Neural progenitor cell (in vitro differentiated cells): Measurements from ENCODE around the gene SHROOM2. TPM values are rescaled to one million over a fixed set of nuclear protein-coding genes. Genes with fewer than 3 reads are reported as not detected.

Experiments used
- DNase-seq: peaks from one replicate; pipeline ENCODE4 v3.0.0-alpha.2; 2016; ENCODE audit warnings: low spot score
- H2AFZ ChIP-seq: fragments of 200-600 bp; sonication (generic); replicated peaks from 2 replicates; pipeline ENCODE4 v1.6.1; 2016; ENCODE audit warnings: antibody characterized with exemption
- H3F3A ChIP-seq: fragments of 200-600 bp; sonication (generic); 2 replicates; pipeline ENCODE4 v1.6.1; 2016; ENCODE audit warnings: antibody characterized with exemption, low read depth
- H3K27ac ChIP-seq: fragments of 200-600 bp; sonication (generic); 2 replicates; pipeline ENCODE4 v1.5.1; 2016; ENCODE audit warnings: mild to moderate bottlenecking
- H3K27me3 ChIP-seq: fragments of 200-600 bp; sonication (generic); 2 replicates; pipeline ENCODE4 v1.6.1; 2016; ENCODE audit warnings: mild to moderate bottlenecking, moderate library complexity
- H3K36me3 ChIP-seq: fragments of 200-600 bp; sonication (generic); 2 replicates; pipeline ENCODE4 v1.5.1; 2016
- H3K4me1 ChIP-seq: fragments of 200-600 bp; sonication (generic); 2 replicates; pipeline ENCODE4 v1.6.1; 2016; ENCODE audit warnings: mixed run types
- H3K4me2 ChIP-seq: fragments of 200-600 bp; sonication (generic); 2 replicates; pipeline ENCODE4 v1.6.1; 2016
- H3K4me3 ChIP-seq: fragments of 200-600 bp; sonication (generic); 2 replicates; pipeline ENCODE4 v1.5.1; 2016
- H3K79me2 ChIP-seq: fragments of 200-600 bp; sonication (generic); 2 replicates; pipeline ENCODE4 v1.6.1; 2016; ENCODE audit warnings: low read depth
- H3K9ac ChIP-seq: fragments of 200-600 bp; sonication (generic); 2 replicates; pipeline ENCODE4 v1.6.1; 2016
- H3K9me3 ChIP-seq: fragments of 200-600 bp; sonication (generic); 2 replicates; pipeline ENCODE4 v1.5.1; 2016; ENCODE audit warnings: low read depth
- H4K20me1 ChIP-seq: fragments of 200-600 bp; sonication (generic); 2 replicates; pipeline ENCODE4 v1.6.1; 2016; ENCODE audit warnings: low read depth
- H3K27ac Mint-ChIP-seq: 3 replicates; pipeline ENCODE4 v1.8.0; 2021; ENCODE audit warnings: mixed read lengths
- H3K27me3 Mint-ChIP-seq: 2 replicates; pipeline ENCODE4 v1.8.0; 2022; ENCODE audit warnings: low read depth, mild to moderate bottlenecking, inconsistent platforms, moderate library complexity, mixed read lengths; ENCODE audit not compliant: insufficient read depth
- H3K36me3 Mint-ChIP-seq: 3 replicates; pipeline ENCODE4 v1.8.0; 2021; ENCODE audit warnings: mixed read lengths
- H3K4me1 Mint-ChIP-seq: 3 replicates; pipeline ENCODE4 v1.8.0; 2021; ENCODE audit warnings: mixed read lengths
- H3K4me3 Mint-ChIP-seq: 3 replicates; pipeline ENCODE4 v1.8.0; 2021; ENCODE audit warnings: mild to moderate bottlenecking, moderate library complexity, mixed read lengths
- H3K9me3 Mint-ChIP-seq: 3 replicates; pipeline ENCODE4 v1.8.0; 2020; ENCODE audit warnings: mixed read lengths
- EZH2 ChIP-seq: fragments of 200-600 bp; sonication (generic); IDR thresholded peaks from 2 replicates; pipeline ENCODE4 v1.6.1; 2017; ENCODE audit warnings: antibody characterized with exemption, mild to moderate bottlenecking, moderate library complexity
- EZH2phosphoT487 ChIP-seq: fragments of 200-600 bp; sonication (generic); IDR thresholded peaks from 2 replicates; pipeline ENCODE4 v1.6.1; 2017; ENCODE audit warnings: antibody characterized with exemption
- total RNA-seq: library from RNA; depleted of rRNA; stranded (reverse); fragments of >200 nt; gene quantifications from 2 replicates; pipeline ENCODE4 v1.2.3, GENCODE V29; 2015; ENCODE audit warnings: low replicate concordance
- TF ChIP-seq, protein P1 (sequence below): fragments of 200-600 bp; sonication (generic); IDR thresholded peaks from 2 replicates; pipeline ENCODE4 v1.5.1; 2017; ENCODE audit warnings: antibody characterized with exemption, mild to moderate bottlenecking

SHROOM2 gene
- total RNA-seq, 1 donor from 2014 or later: 9.1 TPM

- no peak overlapping the region for H2AFZ ChIP-seq
- H3K4me2 ChIP-seq: no peak overlapping the region
- H3K4me1 ChIP-seq: peaks cover 5% of the 10 kb centered on the region
- H3K27me3 ChIP-seq: no peaks in the 10 kb centered on the region
- no peaks in the 10 kb centered on the region for H4K20me1 ChIP-seq
- no peak overlapping the region for H3K9ac ChIP-seq
- peaks cover 1% of the 10 kb centered on the region for H3K79me2 ChIP-seq
- TF ChIP-seq EZH2phosphoT487 (no peak), EZH2 (no peak)
- TF ChIP-seq, protein P1, sequence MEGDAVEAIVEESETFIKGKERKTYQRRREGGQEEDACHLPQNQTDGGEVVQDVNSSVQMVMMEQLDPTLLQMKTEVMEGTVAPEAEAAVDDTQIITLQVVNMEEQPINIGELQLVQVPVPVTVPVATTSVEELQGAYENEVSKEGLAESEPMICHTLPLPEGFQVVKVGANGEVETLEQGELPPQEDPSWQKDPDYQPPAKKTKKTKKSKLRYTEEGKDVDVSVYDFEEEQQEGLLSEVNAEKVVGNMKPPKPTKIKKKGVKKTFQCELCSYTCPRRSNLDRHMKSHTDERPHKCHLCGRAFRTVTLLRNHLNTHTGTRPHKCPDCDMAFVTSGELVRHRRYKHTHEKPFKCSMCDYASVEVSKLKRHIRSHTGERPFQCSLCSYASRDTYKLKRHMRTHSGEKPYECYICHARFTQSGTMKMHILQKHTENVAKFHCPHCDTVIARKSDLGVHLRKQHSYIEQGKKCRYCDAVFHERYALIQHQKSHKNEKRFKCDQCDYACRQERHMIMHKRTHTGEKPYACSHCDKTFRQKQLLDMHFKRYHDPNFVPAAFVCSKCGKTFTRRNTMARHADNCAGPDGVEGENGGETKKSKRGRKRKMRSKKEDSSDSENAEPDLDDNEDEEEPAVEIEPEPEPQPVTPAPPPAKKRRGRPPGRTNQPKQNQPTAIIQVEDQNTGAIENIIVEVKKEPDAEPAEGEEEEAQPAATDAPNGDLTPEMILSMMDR: no peak
- H3K9me3 ChIP-seq: no peaks in the 10 kb centered on the region
- peak overlapping the region; percentile 30 for H3K27ac Mint-ChIP-seq
- H3K4me3 ChIP-seq: no peak overlapping the region
- no peaks in the 10 kb centered on the region for H3K27me3 Mint-ChIP-seq
- H3K36me3 ChIP-seq: no peaks in the 10 kb centered on the region
- H3K36me3 Mint-ChIP-seq: peaks cover 7% of the 10 kb centered on the region
- H3K4me3 Mint-ChIP-seq: no peak overlapping the region
- H3F3A ChIP-seq: peaks cover 5% of the 10 kb centered on the region
- H3K27ac ChIP-seq: no peak overlapping the region
- peaks cover 40% of the 10 kb centered on the region for H3K4me1 Mint-ChIP-seq
- no peak for DNase-seq
- peaks cover 9% of the 10 kb centered on the region for H3K9me3 Mint-ChIP-seq
Measured at GRCh38 chrX:9923357-9923756, 137.1 kb downstream of the SHROOM2 start.

GRCh38 chrX:9926002-9926401, 139.8 kb downstream of the SHROOM2 start:
- H3K27me3 Mint-ChIP-seq: peaks cover 3% of the 10 kb centered on the region
- Histone ChIP-seq H3F3A (peaks cover 8% of the 10 kb centered on the region), H2AFZ (no peak overlapping the region), H4K20me1 (no peaks in the 10 kb centered on the region), H3K36me3 (no peaks in the 10 kb centered on the region), H3K79me2 (peaks cover 7% of the 10 kb centered on the region), H3K27ac (no peak overlapping the region), H3K9me3 (no peaks in the 10 kb centered on the region), H3K9ac (no peak overlapping the region), H3K27me3 (no peaks in the 10 kb centered on the region), H3K4me1 (peaks cover 12% of the 10 kb centered on the region), H3K4me3 (no peak overlapping the region), H3K4me2 (no peak overlapping the region)
- no peak for TF ChIP-seq EZH2phosphoT487
- no peak for TF ChIP-seq EZH2
- H3K4me3 Mint-ChIP-seq: no peak overlapping the region
- H3K9me3 Mint-ChIP-seq: peaks cover 14% of the 10 kb centered on the region
- H3K4me1 Mint-ChIP-seq: peaks cover 52% of the 10 kb centered on the region
- H3K27ac Mint-ChIP-seq: no peak overlapping the region
- no peak for DNase-seq
- peaks cover 2% of the 10 kb centered on the region for H3K36me3 Mint-ChIP-seq

GRCh38 chrX:9927698-9928482, 141.7 kb downstream of the SHROOM2 start:
- H3K27me3 Mint-ChIP-seq: peaks cover 4% of the 10 kb centered on the region
- peaks cover 9% of the 10 kb centered on the region for H3K36me3 Mint-ChIP-seq
- H3K9ac ChIP-seq: no peak overlapping the region
- TF ChIP-seq EZH2 (no peak), EZH2phosphoT487 (no peak)
- TF ChIP-seq, protein P1: no peak
- H4K20me1 ChIP-seq: no peaks in the 10 kb centered on the region
- H3K27ac ChIP-seq: peak overlapping the region; percentile 77
- DNase-seq: peak; percentile 86
- H3K27ac Mint-ChIP-seq: peak overlapping the region; percentile 100
- H3K4me3 ChIP-seq: peak overlapping the region; percentile 23
- H3K9me3 Mint-ChIP-seq: peaks cover 17% of the 10 kb centered on the region
- H2AFZ ChIP-seq: no peak overlapping the region
- no peaks in the 10 kb centered on the region for H3K36me3 ChIP-seq
- peaks cover 8% of the 10 kb centered on the region for H3F3A ChIP-seq
- no peaks in the 10 kb centered on the region for H3K27me3 ChIP-seq
- peaks cover 7% of the 10 kb centered on the region for H3K79me2 ChIP-seq
- H3K9me3 ChIP-seq: no peaks in the 10 kb centered on the region
- H3K4me3 Mint-ChIP-seq: peak overlapping the region; percentile 84
- peak overlapping the region; percentile 71 for H3K4me2 ChIP-seq
- H3K4me1 Mint-ChIP-seq: peaks cover 52% of the 10 kb centered on the region
- peaks cover 12% of the 10 kb centered on the region for H3K4me1 ChIP-seq

DNA sequence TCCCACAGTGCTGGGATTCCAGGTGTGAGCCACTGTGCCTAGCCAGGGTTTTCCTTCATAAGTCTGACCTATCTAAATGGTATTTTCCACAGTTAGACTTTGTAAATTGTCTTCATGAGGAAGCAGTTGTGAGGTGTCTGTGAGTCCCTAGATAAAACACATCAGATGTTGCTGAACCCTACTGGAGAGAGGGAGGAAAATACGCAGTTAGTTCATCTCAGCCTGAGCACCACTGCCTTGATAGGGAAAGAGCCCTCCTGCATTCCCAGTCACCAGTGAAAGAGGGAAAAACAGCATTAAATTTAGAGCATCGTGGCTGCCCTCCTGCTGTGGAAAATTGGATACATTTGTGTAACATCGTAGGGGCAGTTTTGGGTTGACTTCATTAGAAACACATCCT, 149.2 kb downstream of the SHROOM2 start:
- Histone ChIP-seq H3K27ac (no peak overlapping the region), H3K4me2 (no peak overlapping the region), H3K9me3 (no peaks in the 10 kb centered on the region), H4K20me1 (no peaks in the 10 kb centered on the region), H3K36me3 (no peaks in the 10 kb centered on the region), H3K27me3 (no peaks in the 10 kb centered on the region), H3K9ac (no peak overlapping the region), H3F3A (no peaks in the 10 kb centered on the region), H3K4me3 (no peak overlapping the region), H3K4me1 (no peaks in the 10 kb centered on the region), H2AFZ (no peak overlapping the region), H3K79me2 (no peaks in the 10 kb centered on the region)
- Mint-ChIP-seq H3K27ac (peak overlapping the region; percentile 59), H3K4me3 (no peak overlapping the region), H3K36me3 (peaks cover 25% of the 10 kb centered on the region), H3K27me3 (peaks cover 4% of the 10 kb centered on the region), H3K4me1 (peaks cover 20% of the 10 kb centered on the region), H3K9me3 (peaks cover 11% of the 10 kb centered on the region)
- DNase-seq: no peak
- TF ChIP-seq, protein P1: no peak
- no peak for TF ChIP-seq EZH2phosphoT487
- no peak for TF ChIP-seq EZH2
